Activated CD8-positive, alpha-beta T cell treated with anti-CD3 and anti-CD28 coated beads for 36 hours (primary cell): Measurements from ENCODE around the gene PTK7. TPM values are rescaled to one million over a fixed set of nuclear protein-coding genes. Genes with fewer than 3 reads are reported as not detected.

Source experiments
- ATAC-seq: fragments of 200-7000 bp; cut with Tn5 transposase; one replicate; pipeline ENCODE4 v1.10.0; 2021; ENCODE audit warnings: mild to moderate bottlenecking, moderate library complexity
- CTCF ChIA-PET: fragments of 350-600 bp; sonication (Branson Sonifier 250); formaldehyde crosslinking; loops from one replicate; lab custom pipeline; 2021; ENCODE audit warnings: antibody characterized with exemption; lab: Charles Lee
- POLR2A ChIA-PET: fragments of 350-600 bp; sonication (Branson Sonifier 250); formaldehyde crosslinking; loops from one replicate; lab custom pipeline; 2021; ENCODE audit warnings: antibody characterized with exemption; lab: Charles Lee
- DNase-seq: peaks from one replicate; pipeline ENCODE4 v3.0.0-alpha.2; 2020
- H3K27ac Mint-ChIP-seq: one replicate; pipeline ENCODE4 v1.8.0; 2021; ENCODE audit warnings: mild to moderate bottlenecking, mixed read lengths
- H3K27me3 Mint-ChIP-seq: one replicate; pipeline ENCODE4 v1.8.0; 2021; ENCODE audit warnings: mixed read lengths
- H3K36me3 Mint-ChIP-seq: one replicate; pipeline ENCODE4 v1.8.0; 2021; ENCODE audit warnings: low read depth, mixed read lengths
- H3K4me1 Mint-ChIP-seq: one replicate; pipeline ENCODE4 v1.8.0; 2021; ENCODE audit warnings: low read depth, mixed read lengths
- H3K4me3 Mint-ChIP-seq: one replicate; pipeline ENCODE4 v1.8.0; 2021; ENCODE audit warnings: mild to moderate bottlenecking, moderate library complexity, mixed read lengths
- H3K9me3 Mint-ChIP-seq: one replicate; pipeline ENCODE4 v1.8.0; 2021; ENCODE audit warnings: mixed read lengths
- intact Hi-C: fragments of 100-400 bp; cut with micrococcal nuclease; formaldehyde crosslinking; loops from one replicate; pipeline ENCODE4 v1.10.0; 2022
- total RNA-seq, 2 experiments: library from RNA; stranded (reverse); gene quantifications; one replicate each; pipeline ENCODE4 v1.2.3, GENCODE V29; 2021
- TF ChIP-seq, protein P1 (sequence below): fragments of 200-600 bp; IDR thresholded peaks from one replicate; pipeline ENCODE4 v1.8.0; 2022; ENCODE audit warnings: antibody characterized with exemption, mild to moderate bottlenecking

The PTK7 gene
- total RNA-seq, 2 experiments from 2014 or later: 3.8 to 4.1 TPM

GRCh38 chr6:43181942-43182860, 106.1 kb downstream of the PTK7 start, which contains the start of gene CUL9:
Gene CUL9, plus strand, starts transcription at chr6:43182196. Its CDS starts 2,115 bp downstream, at chr6:43184311.
- TF ChIP-seq, protein P1, sequence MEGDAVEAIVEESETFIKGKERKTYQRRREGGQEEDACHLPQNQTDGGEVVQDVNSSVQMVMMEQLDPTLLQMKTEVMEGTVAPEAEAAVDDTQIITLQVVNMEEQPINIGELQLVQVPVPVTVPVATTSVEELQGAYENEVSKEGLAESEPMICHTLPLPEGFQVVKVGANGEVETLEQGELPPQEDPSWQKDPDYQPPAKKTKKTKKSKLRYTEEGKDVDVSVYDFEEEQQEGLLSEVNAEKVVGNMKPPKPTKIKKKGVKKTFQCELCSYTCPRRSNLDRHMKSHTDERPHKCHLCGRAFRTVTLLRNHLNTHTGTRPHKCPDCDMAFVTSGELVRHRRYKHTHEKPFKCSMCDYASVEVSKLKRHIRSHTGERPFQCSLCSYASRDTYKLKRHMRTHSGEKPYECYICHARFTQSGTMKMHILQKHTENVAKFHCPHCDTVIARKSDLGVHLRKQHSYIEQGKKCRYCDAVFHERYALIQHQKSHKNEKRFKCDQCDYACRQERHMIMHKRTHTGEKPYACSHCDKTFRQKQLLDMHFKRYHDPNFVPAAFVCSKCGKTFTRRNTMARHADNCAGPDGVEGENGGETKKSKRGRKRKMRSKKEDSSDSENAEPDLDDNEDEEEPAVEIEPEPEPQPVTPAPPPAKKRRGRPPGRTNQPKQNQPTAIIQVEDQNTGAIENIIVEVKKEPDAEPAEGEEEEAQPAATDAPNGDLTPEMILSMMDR: no peak
- H3K27me3 Mint-ChIP-seq: no peaks in the 10 kb centered on the region
- intact Hi-C loops: no loop called here
- ChIA-PET POLR2A (interaction anchor here (0.7 to 2.1 kb wide), 3 partner anchors 10 to 42 kb away, joined by 3 to 12 read pairs (median 8); no protein-coding TSS in a partner anchor), CTCF (interaction anchor here (0.6 to 0.8 kb wide), 2 partner anchors 9 to 324 kb away, joined by 4 read pairs; no protein-coding TSS in a partner anchor)
- H3K4me1 Mint-ChIP-seq: peaks cover 44% of the 10 kb centered on the region
- H3K4me3 Mint-ChIP-seq: peak within 1 kb of the TSS; percentile 90
- ATAC-seq: peak; percentile 97
- DNase-seq: peak; percentile 86
- no peaks in the 10 kb centered on the region for H3K9me3 Mint-ChIP-seq
- H3K27ac Mint-ChIP-seq: peak within 1 kb of the TSS; percentile 87
- H3K36me3 Mint-ChIP-seq: peaks cover 32% of the 10 kb centered on the region

DNA sequence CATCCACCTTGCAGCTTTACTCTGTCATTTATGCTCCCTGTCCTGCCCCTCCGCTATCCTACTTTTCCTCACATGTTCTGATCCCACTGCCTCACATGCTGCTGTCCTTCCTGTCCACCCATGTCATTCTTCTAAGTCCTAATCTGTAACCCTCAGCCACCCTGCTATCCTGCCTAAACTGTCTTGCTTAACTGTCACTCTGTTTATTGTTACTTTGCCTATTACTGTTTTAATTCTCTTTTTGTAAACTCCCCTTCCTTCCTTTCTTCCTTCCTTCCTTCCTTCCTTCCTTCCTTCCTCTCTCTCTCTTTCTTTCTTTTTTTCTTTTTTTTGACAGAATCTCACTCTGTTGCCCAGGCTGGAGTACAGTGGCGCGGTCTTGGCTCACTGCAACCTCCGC, 107.3 kb downstream of the PTK7 start:
- H3K9me3 Mint-ChIP-seq: no peaks in the 10 kb centered on the region
- H3K27me3 Mint-ChIP-seq: no peaks in the 10 kb centered on the region
- no peak for DNase-seq
- ChIA-PET CTCF (no interaction called here), POLR2A (interaction anchor here (2.1 kb wide), 1 partner anchor 41 kb away, joined by 12 read pairs; no protein-coding TSS in a partner anchor)
- peaks cover 44% of the 10 kb centered on the region for H3K4me1 Mint-ChIP-seq
- intact Hi-C loops: no loop called here
- ATAC-seq: no peak
- H3K36me3 Mint-ChIP-seq: peaks cover 28% of the 10 kb centered on the region
- H3K27ac Mint-ChIP-seq: peak overlapping the region; percentile 87
- H3K4me3 Mint-ChIP-seq: peak overlapping the region; percentile 90
- TF ChIP-seq, protein P1: no peak

DNA sequence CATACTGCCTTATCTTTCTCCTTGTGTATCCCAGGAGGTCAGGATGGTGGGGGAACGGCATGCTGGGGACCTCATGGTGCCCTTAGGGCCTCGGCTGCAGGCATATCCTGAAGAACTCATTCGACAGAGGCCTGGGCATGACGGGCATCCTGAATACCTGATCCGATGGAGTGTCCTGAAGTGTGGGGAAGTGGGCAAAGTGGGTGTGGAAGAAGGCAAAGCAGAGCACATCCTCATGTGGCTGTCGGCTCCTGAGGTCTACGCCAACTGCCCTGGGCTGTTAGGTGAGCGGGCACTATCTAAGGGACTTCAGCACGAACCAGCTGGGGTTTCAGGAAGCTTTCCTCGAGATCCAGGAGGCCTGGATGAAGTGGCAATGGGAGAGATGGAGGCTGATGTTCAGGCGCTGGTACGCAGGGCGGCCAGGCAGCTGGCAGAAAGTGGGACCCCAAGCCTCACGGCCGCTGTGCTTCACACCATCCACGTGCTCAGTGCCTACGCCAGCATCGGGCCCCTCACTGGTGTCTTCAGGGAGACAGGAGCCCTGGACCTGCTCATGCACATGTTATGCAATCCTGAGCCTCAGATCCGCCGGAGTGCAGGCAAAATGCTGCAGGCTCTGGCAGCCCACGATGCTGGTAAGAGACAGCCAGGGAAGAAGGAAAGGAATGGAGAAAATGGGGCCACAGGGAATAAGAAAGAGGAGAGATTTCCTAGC, 108.3 kb downstream of the PTK7 start:
- Mint-ChIP-seq H3K27ac (peak overlapping the region; percentile 17), H3K9me3 (no peaks in the 10 kb centered on the region), H3K36me3 (peaks cover 23% of the 10 kb centered on the region), H3K27me3 (no peaks in the 10 kb centered on the region), H3K4me3 (peak overlapping the region; percentile 11), H3K4me1 (peaks cover 44% of the 10 kb centered on the region)
- ATAC-seq: no peak
- intact Hi-C loops: no loop called here
- ChIA-PET POLR2A (interaction anchor here (1.5 kb wide), 1 partner anchor 11 kb away, joined by 7 read pairs; no protein-coding TSS in a partner anchor), CTCF (no interaction called here)
- TF ChIP-seq, protein P1: no peak
- DNase-seq: no peak

DNA sequence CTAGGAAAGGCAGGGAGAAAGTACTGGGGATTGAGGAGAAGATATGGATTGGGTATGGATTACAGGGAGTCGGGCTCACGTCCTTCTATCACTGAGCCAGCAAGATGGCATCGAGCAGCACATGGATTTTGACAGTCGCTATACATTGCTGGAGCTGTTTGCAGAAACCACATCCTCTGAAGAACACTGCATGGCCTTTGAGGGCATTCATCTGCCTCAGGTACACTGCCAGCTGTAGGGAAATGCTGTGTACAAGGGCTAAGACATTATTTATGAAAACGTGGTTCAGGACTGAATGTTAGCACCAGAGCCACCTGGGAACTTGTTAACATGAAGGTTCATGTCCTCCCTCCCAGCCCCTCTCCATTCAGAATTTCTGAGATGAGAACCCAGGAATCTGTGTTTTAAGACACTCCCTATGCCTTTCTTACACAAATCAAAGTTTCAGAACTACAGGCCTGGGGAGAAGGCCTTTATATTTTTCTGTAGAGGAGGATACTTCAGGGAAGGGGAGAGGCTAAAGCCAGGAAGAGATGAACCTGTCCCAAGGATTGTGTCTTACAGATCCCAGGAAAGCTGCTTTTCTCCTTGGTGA, 109.4 kb downstream of the PTK7 start:
- no peaks in the 10 kb centered on the region for H3K9me3 Mint-ChIP-seq
- H3K27ac Mint-ChIP-seq: peak overlapping the region; percentile 81
- H3K4me1 Mint-ChIP-seq: peaks cover 49% of the 10 kb centered on the region
- ATAC-seq (peak; percentile 35), DNase-seq (peak; percentile 31)
- intact Hi-C loops: no loop called here
- POLR2A ChIA-PET: interaction anchor here (0.6 to 1.5 kb wide), 2 partner anchors 10 to 11 kb away, joined by 3 to 7 read pairs; no protein-coding TSS in a partner anchor
- peak overlapping the region; percentile 16 for H3K4me3 Mint-ChIP-seq
- CTCF ChIA-PET: interaction anchor here (0.6 to 1.6 kb wide), 5 partner anchors 9 to 270 kb away, joined by 3 to 7 read pairs (median 3); partner anchors contain the start of gene DLK2
- TF ChIP-seq, protein P1: no peak
- H3K36me3 Mint-ChIP-seq: peaks cover 27% of the 10 kb centered on the region
- H3K27me3 Mint-ChIP-seq: no peaks in the 10 kb centered on the region
